DND-41 (cell line): ENCODE data around the gene RFTN1.

ENCODE experiments used
- ATAC-seq: fragments of 200-7000 bp; cut with Tn5 transposase; 3 replicates; pipeline ENCODE4 v1.9.1; 2021; ENCODE audit warnings: low read depth; ENCODE audit not compliant: insufficient read depth
- DNase-seq: peaks from one replicate; pipeline ENCODE4 v3.0.0-alpha.2; 2020
- H2AFZ ChIP-seq: 2 replicates; pipeline ENCODE4 v1.6.0; 2012; ENCODE audit warnings: low read depth, low read length
- H3K27ac ChIP-seq: 2 replicates; pipeline ENCODE4 v1.5.1; 2012; ENCODE audit warnings: low read length, inconsistent platforms
- H3K27me3 ChIP-seq: fragments of 200-600 bp; sonication (generic); 2 replicates; pipeline ENCODE4 v1.6.0; 2012; ENCODE audit warnings: low read length, mild to moderate bottlenecking, inconsistent platforms; ENCODE audit not compliant: insufficient read depth, poor library complexity
- H3K36me3 ChIP-seq: 2 replicates; pipeline ENCODE4 v1.5.1; 2012; ENCODE audit warnings: low read length, inconsistent platforms; ENCODE audit not compliant: insufficient read depth
- H3K4me1 ChIP-seq: 2 replicates; pipeline ENCODE4 v1.5.1; 2012; ENCODE audit warnings: mild to moderate bottlenecking, low read length; ENCODE audit not compliant: insufficient read depth
- H3K4me2 ChIP-seq: 2 replicates; pipeline ENCODE4 v1.6.0; 2012; ENCODE audit warnings: mild to moderate bottlenecking, moderate library complexity, low read length, inconsistent platforms; ENCODE audit not compliant: insufficient read depth
- H3K4me3 ChIP-seq, 2 experiments: fragments of 200-600 bp in 1 of 2; shearing (Covaris generic) in 1 of 2; 2 replicates each; pipeline ENCODE4 v1.5.1; 2012 to 2016; ENCODE audit warnings: inconsistent platforms in 2 of 2, low read length in 2 of 2, mild to moderate bottlenecking in 2 of 2, low read depth in 1 of 2, moderate library complexity in 1 of 2
- H3K79me2 ChIP-seq: 2 replicates; pipeline ENCODE4 v1.6.0; 2012; ENCODE audit warnings: low read length, inconsistent platforms; ENCODE audit not compliant: insufficient read depth
- H3K9ac ChIP-seq: 2 replicates; pipeline ENCODE4 v1.6.0; 2012; ENCODE audit warnings: low read depth, mild to moderate bottlenecking, inconsistent platforms, low read length, moderate library complexity
- H3K9me3 ChIP-seq: 2 replicates; pipeline ENCODE4 v1.5.1; 2012; ENCODE audit warnings: low read length, moderate library complexity, mild to moderate bottlenecking, inconsistent platforms; ENCODE audit not compliant: insufficient read depth, severe bottlenecking
- H4K20me1 ChIP-seq: 2 replicates; pipeline ENCODE4 v1.6.0; 2012; ENCODE audit warnings: low read length; ENCODE audit not compliant: insufficient read depth
- EZH2 ChIP-seq: IDR thresholded peaks from 3 replicates; pipeline ENCODE4 v1.6.1; 2012; ENCODE audit warnings: borderline replicate concordance, low read depth, mild to moderate bottlenecking, moderate library complexity, low read length, inconsistent platforms; ENCODE audit not compliant: severe bottlenecking
- TF ChIP-seq, protein P1 (sequence below): IDR thresholded peaks from 2 replicates; pipeline ENCODE4 v1.5.1; 2012; ENCODE audit warnings: borderline replicate concordance, low read length, moderate library complexity, mild to moderate bottlenecking; ENCODE audit not compliant: poor library complexity, severe bottlenecking; ENCODE audit errors: extremely low read depth

RFTN1 gene

DNA sequence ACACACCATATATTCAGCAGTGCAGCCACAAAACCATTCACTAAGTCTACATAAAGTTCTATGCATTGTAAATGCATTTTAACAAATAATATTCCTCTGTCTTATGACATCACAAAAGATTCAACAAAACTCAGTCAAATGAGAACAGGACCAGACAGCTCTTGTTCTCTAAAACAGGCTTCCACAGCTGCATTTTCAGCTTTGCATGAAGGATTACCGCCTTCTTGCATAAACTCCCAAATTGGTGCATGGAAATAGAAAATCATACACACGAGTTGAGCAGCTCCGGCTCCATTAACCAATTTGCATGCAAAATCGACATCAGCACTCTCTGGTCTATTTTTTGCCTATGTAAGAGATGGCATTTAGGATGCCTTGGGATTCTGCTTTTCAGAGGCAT lies 66.4 kb downstream of the RFTN1 start:
- no peak overlapping the region for H3K9ac ChIP-seq
- DNase-seq (no peak), ATAC-seq (no peak)
- no peak overlapping the region for H3K27ac ChIP-seq
- no peaks in the 10 kb centered on the region for H3K4me1 ChIP-seq
- no peak overlapping the region for H3K4me2 ChIP-seq
- H2AFZ ChIP-seq = no peak overlapping the region
- H3K9me3 ChIP-seq = no peaks in the 10 kb centered on the region
- peaks cover 37% of the 10 kb centered on the region for H3K79me2 ChIP-seq
- no peaks in the 10 kb centered on the region for H3K27me3 ChIP-seq
- TF ChIP-seq EZH2 = no peak
- TF ChIP-seq, protein P1, sequence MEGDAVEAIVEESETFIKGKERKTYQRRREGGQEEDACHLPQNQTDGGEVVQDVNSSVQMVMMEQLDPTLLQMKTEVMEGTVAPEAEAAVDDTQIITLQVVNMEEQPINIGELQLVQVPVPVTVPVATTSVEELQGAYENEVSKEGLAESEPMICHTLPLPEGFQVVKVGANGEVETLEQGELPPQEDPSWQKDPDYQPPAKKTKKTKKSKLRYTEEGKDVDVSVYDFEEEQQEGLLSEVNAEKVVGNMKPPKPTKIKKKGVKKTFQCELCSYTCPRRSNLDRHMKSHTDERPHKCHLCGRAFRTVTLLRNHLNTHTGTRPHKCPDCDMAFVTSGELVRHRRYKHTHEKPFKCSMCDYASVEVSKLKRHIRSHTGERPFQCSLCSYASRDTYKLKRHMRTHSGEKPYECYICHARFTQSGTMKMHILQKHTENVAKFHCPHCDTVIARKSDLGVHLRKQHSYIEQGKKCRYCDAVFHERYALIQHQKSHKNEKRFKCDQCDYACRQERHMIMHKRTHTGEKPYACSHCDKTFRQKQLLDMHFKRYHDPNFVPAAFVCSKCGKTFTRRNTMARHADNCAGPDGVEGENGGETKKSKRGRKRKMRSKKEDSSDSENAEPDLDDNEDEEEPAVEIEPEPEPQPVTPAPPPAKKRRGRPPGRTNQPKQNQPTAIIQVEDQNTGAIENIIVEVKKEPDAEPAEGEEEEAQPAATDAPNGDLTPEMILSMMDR = no peak
- no peak overlapping the region for H3K4me3 ChIP-seq
- no peaks in the 10 kb centered on the region for H4K20me1 ChIP-seq
- H3K36me3 ChIP-seq = 0 out of 2 replicates have a peak, but pooled peaks cover 6% of the 10 kb centered on the region

DNA sequence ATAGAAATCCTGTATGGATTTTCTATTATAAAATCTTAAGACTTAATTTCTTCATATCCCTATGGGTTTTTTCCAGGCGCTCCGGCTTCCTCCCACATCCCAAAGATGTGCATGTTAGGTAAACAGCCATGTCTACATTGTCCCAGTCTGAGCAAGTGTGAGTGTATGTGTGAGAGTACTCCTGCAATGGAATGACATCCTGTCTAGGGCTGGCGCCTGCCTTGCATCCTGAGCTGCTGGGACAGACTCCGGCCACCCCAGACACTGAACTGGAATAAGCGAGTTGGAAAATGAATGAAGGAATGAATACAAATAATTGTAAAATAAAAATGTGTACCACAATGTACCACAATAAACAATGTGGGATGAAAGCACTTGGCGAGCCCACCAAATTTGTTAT lies 69.2 kb downstream of the RFTN1 start:
- no peak overlapping the region for H3K4me3 ChIP-seq
- ATAC-seq (no peak), DNase-seq (no peak)
- H3K79me2 ChIP-seq = peaks cover 32% of the 10 kb centered on the region
- TF ChIP-seq, protein P1 = no peak
- TF ChIP-seq EZH2 = no peak
- H3K9ac ChIP-seq = no peak overlapping the region
- H4K20me1 ChIP-seq = no peaks in the 10 kb centered on the region
- H2AFZ ChIP-seq = no peak overlapping the region
- 0 out of 2 replicates have a peak, but pooled peaks cover 3% of the 10 kb centered on the region for H3K36me3 ChIP-seq
- H3K27me3 ChIP-seq = no peaks in the 10 kb centered on the region
- H3K9me3 ChIP-seq = no peaks in the 10 kb centered on the region
- no peak overlapping the region for H3K27ac ChIP-seq
- H3K4me1 ChIP-seq = no peaks in the 10 kb centered on the region
- no peak overlapping the region for H3K4me2 ChIP-seq

DNA sequence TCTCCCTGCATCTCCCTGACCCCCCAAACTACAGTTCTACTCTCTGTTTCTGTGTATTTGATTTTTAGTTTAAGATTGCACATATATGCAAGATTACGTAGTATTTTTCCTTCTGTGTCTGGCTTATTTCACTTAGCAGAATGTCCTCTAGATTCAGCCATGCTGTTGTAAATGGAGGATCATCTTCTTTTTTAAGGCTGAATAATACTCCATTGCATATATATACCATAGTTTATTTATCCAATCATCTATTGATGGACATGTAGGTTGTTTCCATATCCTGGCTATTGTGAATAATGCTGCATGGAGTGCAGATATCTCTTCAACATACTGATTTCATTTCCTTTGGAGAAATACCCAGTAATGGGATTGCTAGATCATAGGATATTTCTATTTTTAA lies 70.8 kb downstream of the RFTN1 start:
- H2AFZ ChIP-seq = no peak overlapping the region
- no peak for ATAC-seq
- H3K36me3 ChIP-seq = 0 out of 2 replicates have a peak, but pooled peaks cover 3% of the 10 kb centered on the region
- H3K9ac ChIP-seq = no peak overlapping the region
- peaks cover 30% of the 10 kb centered on the region for H3K79me2 ChIP-seq
- no peaks in the 10 kb centered on the region for H3K27me3 ChIP-seq
- no peak overlapping the region for H3K27ac ChIP-seq
- DNase-seq = no peak
- TF ChIP-seq EZH2 = no peak
- TF ChIP-seq, protein P1 = no peak
- no peaks in the 10 kb centered on the region for H3K9me3 ChIP-seq
- no peaks in the 10 kb centered on the region for H4K20me1 ChIP-seq
- no peak overlapping the region for H3K4me3 ChIP-seq
- no peaks in the 10 kb centered on the region for H3K4me1 ChIP-seq
- no peak overlapping the region for H3K4me2 ChIP-seq
